IMR-90 (cell line): ENCODE measurements around the gene LEKR1. TPM values are rescaled to one million over a fixed set of nuclear protein-coding genes. Genes with fewer than 3 reads are reported as not detected.

Experiments
- ATAC-seq: fragments of 200-7000 bp; cut with Tn5 transposase; 2 replicates; pipeline ENCODE4 v1.9.1; 2020; ENCODE audit warnings: low read depth, mild to moderate bottlenecking, moderate library complexity
- BruUV-seq: library from RNA; stranded (reverse); fragments of 400-500 nt; replicated peaks from 2 replicates; lab custom pipeline; 2021; lab: Mats Ljungman, UMichigan
- CTCF ChIA-PET: fragments of 300-600 bp; formaldehyde crosslinking; extraction: SDS; loops from one replicate; lab custom pipeline; 2021; ENCODE audit warnings: antibody characterized with exemption; lab: Yijun Ruan, JAX
- POLR2A ChIA-PET: fragments of 300-600 bp; sonication (Branson Sonifier 250); formaldehyde crosslinking; loops from one replicate; lab custom pipeline; 2022; ENCODE audit warnings: antibody characterized with exemption; ENCODE audit not compliant: unreplicated experiment; lab: Charles Lee
- DNase-seq: peaks from one replicate; pipeline ENCODE4 v3.0.0; 2013
- H2AFZ ChIP-seq: replicated peaks from 2 replicates; pipeline ENCODE3; 2013; ENCODE audit warnings: low read length, mild to moderate bottlenecking; ENCODE audit not compliant: poor library complexity
- H2AK5ac ChIP-seq: 2 replicates; pipeline ENCODE4 v1.6.1; 2013; ENCODE audit warnings: low read depth, low read length, inconsistent platforms
- H2AK9ac ChIP-seq: replicated peaks from 2 replicates; pipeline ENCODE3; 2013; ENCODE audit warnings: mild to moderate bottlenecking, low read depth, low read length, moderate library complexity; ENCODE audit not compliant: poor library complexity
- H2BK120ac ChIP-seq: 2 replicates; pipeline ENCODE4 v1.6.1; 2013; ENCODE audit warnings: low read depth, low read length, inconsistent platforms
- H2BK15ac ChIP-seq: 3 replicates; pipeline ENCODE4 v1.6.1; 2013; ENCODE audit warnings: low read depth, low read length, inconsistent platforms
- H2BK20ac ChIP-seq: 2 replicates; pipeline ENCODE4 v1.6.1; 2013; ENCODE audit warnings: low read depth, mild to moderate bottlenecking, inconsistent platforms, low read length, moderate library complexity
- H2BK5ac ChIP-seq: 2 replicates; pipeline ENCODE4 v1.6.1; 2013; ENCODE audit warnings: mild to moderate bottlenecking, low read depth, low read length, inconsistent platforms; ENCODE audit not compliant: poor library complexity, severe bottlenecking
- H3K14ac ChIP-seq: replicated peaks from 2 replicates; pipeline ENCODE4 v1.6.1; 2013; ENCODE audit warnings: low read depth, low read length, inconsistent platforms
- H3K18ac ChIP-seq: 2 replicates; pipeline ENCODE4 v1.6.1; 2013; ENCODE audit warnings: low read depth, low read length, control low read depth
- H3K23ac ChIP-seq: 2 replicates; pipeline ENCODE4 v1.6.1; 2013; ENCODE audit warnings: low read depth, low read length, inconsistent platforms
- H3K27ac ChIP-seq: 2 replicates; pipeline ENCODE4 v1.5.1; 2013; ENCODE audit warnings: mild to moderate bottlenecking, control low read depth, low read length; ENCODE audit not compliant: insufficient read depth
- H3K27me3 ChIP-seq: 2 replicates; pipeline ENCODE4 v1.6.1; 2013; ENCODE audit warnings: low read length; ENCODE audit not compliant: control insufficient read depth, insufficient read depth
- H3K36me3 ChIP-seq: 2 replicates; pipeline ENCODE4 v1.6.1; 2013; ENCODE audit warnings: low read length, mixed read lengths; ENCODE audit not compliant: control insufficient read depth, insufficient read depth
- H3K4ac ChIP-seq: 2 replicates; pipeline ENCODE4 v1.6.1; 2013; ENCODE audit warnings: low read depth, low read length, inconsistent platforms
- H3K4me1 ChIP-seq: 2 replicates; pipeline ENCODE4 v1.6.1; 2013; ENCODE audit warnings: low read length, mixed read lengths; ENCODE audit not compliant: control insufficient read depth, insufficient read depth
- H3K4me2 ChIP-seq: 2 replicates; pipeline ENCODE4 v1.6.1; 2013; ENCODE audit warnings: low read depth, mild to moderate bottlenecking, control low read depth, low read length, moderate library complexity
- H3K4me3 ChIP-seq: 2 replicates; pipeline ENCODE4 v1.5.1; 2013; ENCODE audit warnings: low read depth, mild to moderate bottlenecking, control low read depth, low read length, moderate library complexity; ENCODE audit not compliant: insufficient read depth
- H3K56ac ChIP-seq: 2 replicates; pipeline ENCODE4 v1.6.1; 2013; ENCODE audit warnings: low read length, inconsistent platforms; ENCODE audit not compliant: insufficient read depth; ENCODE audit errors: extremely low read depth
- H3K79me1 ChIP-seq, 2 experiments: 2 replicates each; pipeline ENCODE4 v1.6.1; 2013; ENCODE audit warnings: low read length in 2 of 2, inconsistent platforms in 1 of 2, low read depth in 1 of 2
- H3K9ac ChIP-seq: 2 replicates; pipeline ENCODE4 v1.6.1; 2013; ENCODE audit warnings: low read depth, low read length, control low read depth
- H3K9me1 ChIP-seq: 2 replicates; pipeline ENCODE4 v1.6.1; 2013; ENCODE audit warnings: low read length, inconsistent platforms; ENCODE audit not compliant: insufficient read depth
- H3K9me3 ChIP-seq: 2 replicates; pipeline ENCODE4 v1.6.1; 2013; ENCODE audit warnings: low read length; ENCODE audit not compliant: control insufficient read depth, insufficient read depth
- H4K20me1 ChIP-seq: 2 replicates; pipeline ENCODE4 v1.6.1; 2013; ENCODE audit warnings: low read length, inconsistent platforms; ENCODE audit not compliant: insufficient read depth
- H4K5ac ChIP-seq: 2 replicates; pipeline ENCODE4 v1.6.1; 2013; ENCODE audit warnings: mild to moderate bottlenecking, low read depth, low read length, control low read depth
- H4K8ac ChIP-seq, 2 experiments: 2 replicates each; pipeline ENCODE4 v1.6.1; 2013; ENCODE audit warnings: low read depth in 2 of 2, low read length in 2 of 2, control low read depth in 1 of 2, inconsistent platforms in 1 of 2
- H4K91ac ChIP-seq: 2 replicates; pipeline ENCODE4 v1.6.1; 2013; ENCODE audit warnings: low read depth, low read length, inconsistent platforms; ENCODE audit not compliant: insufficient read depth
- ELK1 ChIP-seq: fragments of 150-350 bp; IDR thresholded peaks from 2 replicates; pipeline ENCODE4 v1.6.1; 2016; ENCODE audit warnings: low read depth, mild to moderate bottlenecking, low read length, moderate library complexity, borderline replicate concordance
- MAFK ChIP-seq: IDR thresholded peaks from 2 replicates; pipeline ENCODE4 v1.6.1; 2012; ENCODE audit warnings: low read depth, low read length, improper control_type of control experiment
- MAZ ChIP-seq: IDR thresholded peaks from 2 replicates; pipeline ENCODE4 v1.6.1; 2012; ENCODE audit warnings: low read depth, mild to moderate bottlenecking, low read length, improper control_type of control experiment, moderate library complexity, borderline replicate concordance
- MXI1 ChIP-seq: IDR thresholded peaks from 2 replicates; pipeline ENCODE4 v1.6.1; 2012; ENCODE audit warnings: low read depth, mild to moderate bottlenecking, low read length, moderate library complexity, borderline replicate concordance
- POLR2A ChIP-seq: IDR thresholded peaks from 2 replicates; pipeline ENCODE4 v1.6.1; 2012; ENCODE audit warnings: mild to moderate bottlenecking, low read depth, low read length
- RFX5 ChIP-seq: IDR thresholded peaks from 2 replicates; pipeline ENCODE4 v1.8.0; 2012; ENCODE audit warnings: low read depth, mild to moderate bottlenecking, low read length, moderate library complexity
- WGBS, 2 experiments: methylation state at CpG; one replicate each; pipeline versions ENCODE4 v1.1.5 to v1.1.7; 2013; ENCODE audit warnings: missing lambda C conversion rate in 2 of 2; ENCODE audit not compliant: insufficient read length in 1 of 2; ENCODE audit errors: extremely low coverage in 2 of 2; 5-methylcytosine and 5-hydroxymethylcytosine counted together
- dilution Hi-C: fragments of 300-500 bp; cut with HindIII; formaldehyde crosslinking; loops from one replicate; pipeline ENCODE4 v1.14.3; 2018; ENCODE audit warnings: low sequenced_read_pairs; ENCODE audit not compliant: unreplicated experiment
- in situ Hi-C: fragments of 300-500 bp; cut with MboI; formaldehyde crosslinking; loops from 3 replicates; pipeline ENCODE4 v1.14.3; 2019; ENCODE audit warnings: low sequenced_read_pairs, inconsistent platforms, mixed read lengths
- intact Hi-C: fragments of 100-400 bp; cut with micrococcal nuclease; formaldehyde crosslinking; loops from 2 replicates; pipeline ENCODE4 v1.10.0; 2022
- polyA plus RNA-seq, 3 experiments: library from polyadenylated mRNA; depleted of rRNA; stranded (reverse); fragments of >200 nt; gene quantifications; 2 replicates each; pipeline ENCODE4 v1.2.3, GENCODE V29; 2012; ENCODE audit warnings: low replicate concordance in 1 of 3
- total RNA-seq: library from RNA; depleted of rRNA; stranded (reverse); fragments of >200 nt; gene quantifications from 2 replicates; pipeline ENCODE4 v1.2.3, GENCODE V29; 2012

LEKR1 gene
- total and polyA plus RNA-seq, 2 of the 4 experiments (the other 2 are of a cell fraction): 0.19 to 0.36 TPM

- dilution Hi-C loops: no loop called here
- Histone ChIP-seq H2BK15ac (peak overlapping the region; percentile 77; the same call in 1 of the 3 replicates), H3K23ac (0 out of 2 replicates have a peak overlapping the region, but pooled peaks have one; percentile 36), H2AK5ac (peak overlapping the region; percentile 85), H3K14ac (no peak overlapping the region), H3K4me1 (peaks cover 25% of the 10 kb centered on the region), H2AFZ (no peak overlapping the region), H2BK5ac (peak overlapping the region; percentile 45), H3K4me2 (no peak overlapping the region), H4K20me1 (no peaks in the 10 kb centered on the region), H3K36me3 (no peaks in the 10 kb centered on the region), H4K5ac (no peak overlapping the region), H3K27me3 (no peaks in the 10 kb centered on the region), H3K4ac (peak overlapping the region; percentile 73; the same call in 1 of the 2 replicates), H4K91ac (0 out of 2 replicates have a peak overlapping the region, but pooled peaks have one; percentile 48), H3K9ac (no peak overlapping the region), H3K9me1 (peaks cover 14% of the 10 kb centered on the region), H3K18ac (no peak overlapping the region), H3K9me3 (no peaks in the 10 kb centered on the region), H3K27ac (no peak overlapping the region), H2BK120ac (peak overlapping the region; percentile 81), H2BK20ac (peak overlapping the region; percentile 63; the same call in 1 of the 2 replicates), H4K8ac (no peak overlapping the region), H3K4me3 (no peak overlapping the region), H3K79me1 (peaks cover 0 to 20% of the 10 kb centered on the region in 2 experiments; a peak in 2 of 4 replicates), H2AK9ac (no peak overlapping the region), H3K56ac (no peak overlapping the region)
- POLR2A ChIA-PET: no interaction called here
- no CpG with 5 or more reads among the region's 2 CpGs for WGBS, 2 experiments
- in situ Hi-C loops: no loop called here
- DNase-seq (no peak), ATAC-seq (no peak)
- BruUV-seq: no TSS peak
- CTCF ChIA-PET: no interaction called here
- intact Hi-C loops: no loop called here
- TF ChIP-seq RFX5 (no peak), ELK1 (no peak), POLR2A (no peak), MAFK (no peak), MAZ (no peak), MXI1 (no peak)
These were observed 11.9 kb upstream of the LEKR1 start for GRCh38 chr3:156814295-156814694.
